HG02938 (cell line): Measurements from ENCODE around the gene VGLL4.

Source experiments
- ATAC-seq: cut with Tn5 transposase; IDR thresholded peaks from one replicate; pipeline ENCODE4 v1.9.1; 2021; ENCODE audit warnings: mild to moderate bottlenecking, moderate library complexity; ENCODE audit not compliant: unreplicated experiment

Gene VGLL4

GRCh38 chr3:11554666-11555065, 89.0 kb downstream of the VGLL4 start:
- ATAC-seq: no peak

- ATAC-seq: no peak
These were observed 89.5 kb downstream of the VGLL4 start for GRCh38 chr3:11554236-11554610.

- no peak for ATAC-seq
These were observed 90.1 kb downstream of the VGLL4 start for GRCh38 chr3:11553436-11554235.

- no peak for ATAC-seq
These were observed 91.1 kb downstream of the VGLL4 start for GRCh38 chr3:11552289-11553264.

GRCh38 chr3:11551036-11551435, 92.7 kb downstream of the VGLL4 start:
- no peak for ATAC-seq

GRCh38 chr3:11549580-11550140, 94.1 kb downstream of the VGLL4 start:
- ATAC-seq: no peak

- ATAC-seq: no peak
These were observed 95.0 kb downstream of the VGLL4 start for GRCh38 chr3:11548721-11549131.

- ATAC-seq: no peak
These were observed 96.2 kb downstream of the VGLL4 start for GRCh38 chr3:11547498-11547897.

- ATAC-seq: no peak
These were observed 96.9 kb downstream of the VGLL4 start for GRCh38 chr3:11546657-11547302.

GRCh38 chr3:11545186-11545851, 98.4 kb downstream of the VGLL4 start:
- ATAC-seq: no peak

- no peak for ATAC-seq
These were observed 99.1 kb downstream of the VGLL4 start for GRCh38 chr3:11544412-11545181.

- no peak for ATAC-seq
These were observed 99.7 kb downstream of the VGLL4 start for GRCh38 chr3:11543948-11544387.

GRCh38 chr3:11543141-11543947, 100.4 kb downstream of the VGLL4 start:
- ATAC-seq: no peak

- no peak for ATAC-seq
These were observed 101.2 kb downstream of the VGLL4 start for GRCh38 chr3:11542551-11542950.

- ATAC-seq: no peak
These were observed 102.1 kb downstream of the VGLL4 start for GRCh38 chr3:11541321-11542303.

GRCh38 chr3:11539677-11540076, 104.0 kb downstream of the VGLL4 start:
- ATAC-seq: no peak

GRCh38 chr3:11539218-11539617, 104.5 kb downstream of the VGLL4 start:
- no peak for ATAC-seq

GRCh38 chr3:11538581-11538980, 105.1 kb downstream of the VGLL4 start:
- ATAC-seq: no peak
